Parathyroid adenoma (tissue), 2 donors: ENCODE measurements around the gene SIPA1L3.

ENCODE experiments used
- H2AFZ ChIP-seq: fragments of 300-600 bp; sonication (generic); one replicate; pipeline ENCODE4 v1.7.0; 2017; ENCODE audit warnings: antibody characterized with exemption, mild to moderate bottlenecking
- H3K27ac ChIP-seq: fragments of 300-600 bp; sonication (generic); one replicate; pipeline ENCODE4 v1.7.0; 2017
- H3K27me3 ChIP-seq: fragments of 300-600 bp; sonication (generic); one replicate; pipeline ENCODE4 v1.7.0; 2017; ENCODE audit warnings: low read length; ENCODE audit not compliant: control insufficient read depth, insufficient read depth
- H3K36me3 ChIP-seq: fragments of 300-600 bp; sonication (generic); one replicate; pipeline ENCODE4 v1.7.0; 2017; ENCODE audit warnings: low read length; ENCODE audit not compliant: control insufficient read depth, insufficient read depth
- H3K4me1 ChIP-seq: fragments of 300-600 bp; sonication (generic); one replicate; pipeline ENCODE4 v1.7.0; 2017; ENCODE audit warnings: control low read depth
- H3K4me2 ChIP-seq: fragments of 300-600 bp; sonication (generic); one replicate; pipeline ENCODE4 v1.7.0; 2017; ENCODE audit warnings: low read length
- H3K4me3 ChIP-seq: fragments of 300-600 bp; sonication (generic); one replicate; pipeline ENCODE4 v1.7.0; 2017; ENCODE audit warnings: low read depth, low read length
- H3K79me2 ChIP-seq: fragments of 300-600 bp; sonication (generic); one replicate; pipeline ENCODE4 v1.7.0; 2017; ENCODE audit warnings: control low read depth
- H3K9ac ChIP-seq: fragments of 300-600 bp; sonication (generic); one replicate; pipeline ENCODE4 v1.7.0; 2017; ENCODE audit warnings: mild to moderate bottlenecking
- H3K9me3 ChIP-seq: fragments of 300-600 bp; sonication (generic); one replicate; pipeline ENCODE4 v1.7.0; 2017; ENCODE audit warnings: low read length; ENCODE audit not compliant: control insufficient read depth
- CTCF ChIP-seq: fragments of 300-600 bp; sonication (generic); IDR thresholded peaks from one replicate; pipeline ENCODE4 v1.7.0; 2017; ENCODE audit warnings: antibody characterized with exemption, mild to moderate bottlenecking
- donor health status: primary hyperparathyroidism.

The SIPA1L3 gene

GRCh38 chr19:37957176-37957575, 50.2 kb downstream of the SIPA1L3 start:
- Histone ChIP-seq H3K79me2 (peaks cover 6% of the 10 kb centered on the region), H3K36me3 (no peaks in the 10 kb centered on the region), H3K9ac (no peak overlapping the region), H3K27ac (no peak overlapping the region), H3K9me3 (no peaks in the 10 kb centered on the region), H3K4me2 (no peak overlapping the region), H3K4me1 (no peaks in the 10 kb centered on the region), H2AFZ (no peak overlapping the region), H3K4me3 (no peak overlapping the region), H3K27me3 (no peaks in the 10 kb centered on the region)
- no peak for TF ChIP-seq CTCF

- Histone ChIP-seq H3K4me3 (no peak overlapping the region), H3K27ac (no peak overlapping the region), H3K27me3 (no peaks in the 10 kb centered on the region), H3K9ac (no peak overlapping the region), H3K4me1 (no peaks in the 10 kb centered on the region), H2AFZ (no peak overlapping the region), H3K4me2 (no peak overlapping the region), H3K9me3 (no peaks in the 10 kb centered on the region), H3K79me2 (peaks cover 6% of the 10 kb centered on the region), H3K36me3 (no peaks in the 10 kb centered on the region)
- TF ChIP-seq CTCF = no peak
Observed at GRCh38 chr19:37959665-37960114, 52.7 kb downstream of the SIPA1L3 start.

GRCh38 chr19:37961198-37961597, 54.2 kb downstream of the SIPA1L3 start:
- no peak overlapping the region for H2AFZ ChIP-seq
- H3K27ac ChIP-seq = no peak overlapping the region
- H3K36me3 ChIP-seq = no peaks in the 10 kb centered on the region
- H3K4me1 ChIP-seq = no peaks in the 10 kb centered on the region
- no peak overlapping the region for H3K4me3 ChIP-seq
- peaks cover 6% of the 10 kb centered on the region for H3K79me2 ChIP-seq
- H3K9me3 ChIP-seq = no peaks in the 10 kb centered on the region
- TF ChIP-seq CTCF = no peak
- no peaks in the 10 kb centered on the region for H3K27me3 ChIP-seq
- no peak overlapping the region for H3K9ac ChIP-seq
- no peak overlapping the region for H3K4me2 ChIP-seq

GRCh38 chr19:37963190-37963936, 56.4 kb downstream of the SIPA1L3 start:
- no peaks in the 10 kb centered on the region for H3K9me3 ChIP-seq
- H3K4me2 ChIP-seq = no peak overlapping the region
- no peak for TF ChIP-seq CTCF
- peaks cover 2% of the 10 kb centered on the region for H3K79me2 ChIP-seq
- H3K9ac ChIP-seq = no peak overlapping the region
- H2AFZ ChIP-seq = no peak overlapping the region
- no peaks in the 10 kb centered on the region for H3K36me3 ChIP-seq
- no peak overlapping the region for H3K4me3 ChIP-seq
- no peak overlapping the region for H3K27ac ChIP-seq
- H3K4me1 ChIP-seq = no peaks in the 10 kb centered on the region
- no peaks in the 10 kb centered on the region for H3K27me3 ChIP-seq

GRCh38 chr19:37964109-37964508, 57.1 kb downstream of the SIPA1L3 start:
- Histone ChIP-seq H3K36me3 (no peaks in the 10 kb centered on the region), H3K9me3 (no peaks in the 10 kb centered on the region), H3K79me2 (peaks cover 2% of the 10 kb centered on the region), H3K4me3 (no peak overlapping the region), H3K4me1 (no peaks in the 10 kb centered on the region), H3K27ac (no peak overlapping the region), H3K27me3 (no peaks in the 10 kb centered on the region), H3K4me2 (no peak overlapping the region), H2AFZ (no peak overlapping the region), H3K9ac (no peak overlapping the region)
- no peak for TF ChIP-seq CTCF
